Osteoblast (primary cell): Measurements from ENCODE around the gene CXXC5. TPM values are rescaled to one million over a fixed set of nuclear protein-coding genes. Genes with fewer than 3 reads are reported as not detected.

Source experiments
- DNase-seq: peaks from one replicate; pipeline ENCODE4 v3.0.0; 2011; ENCODE audit warnings: low spot score, mixed read lengths; ENCODE audit not compliant: insufficient read length; ENCODE audit errors: missing footprints
- H2AFZ ChIP-seq: 2 replicates; pipeline ENCODE4 v1.6.0; 2011; ENCODE audit warnings: mild to moderate bottlenecking, low read length
- H3K27ac ChIP-seq: 2 replicates; pipeline ENCODE4 v1.5.1; 2011; ENCODE audit warnings: mild to moderate bottlenecking, low read depth, low read length, moderate library complexity
- H3K27me3 ChIP-seq: 2 replicates; pipeline ENCODE4 v1.6.0; 2012; ENCODE audit warnings: mild to moderate bottlenecking, control low read depth, inconsistent platforms, low read length, moderate library complexity; ENCODE audit not compliant: insufficient read depth
- H3K36me3 ChIP-seq: 2 replicates; pipeline ENCODE4 v1.5.1; 2011; ENCODE audit warnings: mild to moderate bottlenecking, low read length, control low read depth, moderate library complexity; ENCODE audit not compliant: insufficient read depth
- H3K4me1 ChIP-seq: 2 replicates; pipeline ENCODE4 v1.5.1; 2011; ENCODE audit warnings: mild to moderate bottlenecking, low read length, control low read depth, moderate library complexity; ENCODE audit not compliant: insufficient read depth
- H3K4me2 ChIP-seq: 2 replicates; pipeline ENCODE4 v1.6.0; 2011; ENCODE audit warnings: mild to moderate bottlenecking, low read length; ENCODE audit not compliant: insufficient read depth
- H3K4me3 ChIP-seq: fragments of 200-600 bp; sonication (generic); 3 replicates; pipeline ENCODE4 v1.5.1; 2012; ENCODE audit warnings: mild to moderate bottlenecking, low read length, inconsistent platforms; ENCODE audit not compliant: insufficient read depth
- H3K79me2 ChIP-seq: 2 replicates; pipeline ENCODE4 v1.6.0; 2012; ENCODE audit warnings: mild to moderate bottlenecking, low read length, control low read depth, inconsistent platforms; ENCODE audit not compliant: insufficient read depth
- H3K9me3 ChIP-seq: 2 replicates; pipeline ENCODE4 v1.5.1; 2011; ENCODE audit warnings: low read depth, low read length, control low read depth
- H4K20me1 ChIP-seq: 2 replicates; pipeline ENCODE4 v1.6.0; 2012; ENCODE audit warnings: mild to moderate bottlenecking, low read length, control low read depth; ENCODE audit not compliant: insufficient read depth
- total RNA-seq: library from RNA; depleted of rRNA; stranded (reverse); fragments of >200 nt; gene quantifications from 2 replicates; pipeline ENCODE4 v1.2.3, GENCODE V29; 2012
- TF ChIP-seq, protein P1 (sequence below): IDR thresholded peaks from 2 replicates; pipeline ENCODE4 v1.5.1; 2011; ENCODE audit warnings: mild to moderate bottlenecking, low read depth, low read length, moderate library complexity; ENCODE audit errors: extremely low read depth

Gene CXXC5
- total RNA-seq, 1 donor, result 186 TPM

DNA sequence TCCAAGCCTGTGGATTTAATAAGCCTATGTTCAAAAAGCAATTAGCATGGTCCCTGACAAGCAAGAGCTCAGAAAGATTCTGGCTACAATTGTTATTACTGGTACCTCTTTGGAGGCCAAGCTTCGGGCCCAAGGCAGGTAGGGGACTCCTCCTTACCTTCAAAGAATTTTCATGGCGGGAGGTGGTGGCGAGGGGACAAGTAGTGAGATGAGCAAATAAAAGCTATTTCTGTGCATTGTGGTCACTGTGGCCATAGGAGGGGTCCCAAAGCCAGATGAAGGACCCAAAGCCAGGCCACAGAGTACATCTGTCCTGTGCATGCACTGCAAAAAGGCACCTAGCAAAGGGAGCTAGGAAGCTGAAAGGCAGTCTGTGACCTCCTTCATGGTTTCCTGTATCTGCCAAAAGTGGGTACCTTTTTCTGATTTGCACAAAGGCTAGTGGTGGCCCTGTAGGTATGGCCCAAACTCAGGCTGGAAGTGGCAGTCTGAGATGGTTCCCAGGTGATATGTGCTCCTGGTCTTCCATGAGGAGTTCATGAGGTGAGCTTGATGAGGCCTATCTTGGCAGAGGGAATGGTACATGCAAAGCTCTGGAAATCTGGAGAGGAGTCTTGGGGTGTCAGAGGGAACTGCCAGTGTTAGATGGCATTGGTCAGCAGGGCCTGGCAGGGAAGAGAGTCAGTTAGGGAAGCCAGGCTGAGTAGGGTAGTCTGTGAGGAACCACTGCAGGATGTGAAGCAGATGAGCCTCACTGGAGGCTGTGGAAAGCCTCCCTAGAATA lies 3.3 kb upstream of the CXXC5 start:
- TF ChIP-seq, protein P1, sequence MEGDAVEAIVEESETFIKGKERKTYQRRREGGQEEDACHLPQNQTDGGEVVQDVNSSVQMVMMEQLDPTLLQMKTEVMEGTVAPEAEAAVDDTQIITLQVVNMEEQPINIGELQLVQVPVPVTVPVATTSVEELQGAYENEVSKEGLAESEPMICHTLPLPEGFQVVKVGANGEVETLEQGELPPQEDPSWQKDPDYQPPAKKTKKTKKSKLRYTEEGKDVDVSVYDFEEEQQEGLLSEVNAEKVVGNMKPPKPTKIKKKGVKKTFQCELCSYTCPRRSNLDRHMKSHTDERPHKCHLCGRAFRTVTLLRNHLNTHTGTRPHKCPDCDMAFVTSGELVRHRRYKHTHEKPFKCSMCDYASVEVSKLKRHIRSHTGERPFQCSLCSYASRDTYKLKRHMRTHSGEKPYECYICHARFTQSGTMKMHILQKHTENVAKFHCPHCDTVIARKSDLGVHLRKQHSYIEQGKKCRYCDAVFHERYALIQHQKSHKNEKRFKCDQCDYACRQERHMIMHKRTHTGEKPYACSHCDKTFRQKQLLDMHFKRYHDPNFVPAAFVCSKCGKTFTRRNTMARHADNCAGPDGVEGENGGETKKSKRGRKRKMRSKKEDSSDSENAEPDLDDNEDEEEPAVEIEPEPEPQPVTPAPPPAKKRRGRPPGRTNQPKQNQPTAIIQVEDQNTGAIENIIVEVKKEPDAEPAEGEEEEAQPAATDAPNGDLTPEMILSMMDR, result no peak
- Histone ChIP-seq H3K4me3 (no peak overlapping the region), H3K27ac (no peak overlapping the region), H3K4me1 (peaks cover 16% of the 10 kb centered on the region), H3K79me2 (peaks cover 24% of the 10 kb centered on the region), H3K9me3 (no peaks in the 10 kb centered on the region), H4K20me1 (no peaks in the 10 kb centered on the region), H3K4me2 (no peak overlapping the region), H2AFZ (no peak overlapping the region), H3K36me3 (no peaks in the 10 kb centered on the region), H3K27me3 (no peaks in the 10 kb centered on the region)
- DNase-seq, result no peak

DNA sequence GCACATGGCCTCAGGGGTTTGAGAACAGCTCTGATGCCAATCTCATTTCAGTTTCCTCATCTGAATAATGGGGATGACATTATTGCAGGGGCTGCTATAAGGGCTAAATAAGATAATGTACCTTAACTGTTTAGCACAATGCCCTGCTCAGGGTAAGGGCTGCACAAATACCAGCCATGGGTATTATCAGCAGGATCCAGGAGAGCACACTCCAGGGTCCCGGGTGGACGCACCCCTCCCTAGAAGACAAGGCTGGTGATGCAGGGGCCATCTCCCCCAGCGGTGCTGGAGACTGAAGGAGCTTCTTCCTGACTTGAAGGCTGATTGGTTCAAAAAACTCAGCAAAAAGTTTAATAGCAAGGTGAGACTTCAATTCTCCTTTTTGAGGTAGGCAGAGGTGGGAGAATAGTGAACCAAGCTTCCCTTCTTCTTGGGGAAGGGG lies 2.7 kb upstream of the CXXC5 start:
- DNase-seq, result peak; percentile 72
- no peak overlapping the region for H3K27ac ChIP-seq
- no peaks in the 10 kb centered on the region for H3K36me3 ChIP-seq
- TF ChIP-seq, protein P1, result no peak
- H4K20me1 ChIP-seq, result peaks cover under 1% of the 10 kb centered on the region
- no peak overlapping the region for H2AFZ ChIP-seq
- H3K4me1 ChIP-seq, result peaks cover 10% of the 10 kb centered on the region
- H3K9me3 ChIP-seq, result no peaks in the 10 kb centered on the region
- peaks cover 31% of the 10 kb centered on the region for H3K79me2 ChIP-seq
- no peak overlapping the region for H3K4me3 ChIP-seq
- H3K27me3 ChIP-seq, result no peaks in the 10 kb centered on the region
- no peak overlapping the region for H3K4me2 ChIP-seq

DNA sequence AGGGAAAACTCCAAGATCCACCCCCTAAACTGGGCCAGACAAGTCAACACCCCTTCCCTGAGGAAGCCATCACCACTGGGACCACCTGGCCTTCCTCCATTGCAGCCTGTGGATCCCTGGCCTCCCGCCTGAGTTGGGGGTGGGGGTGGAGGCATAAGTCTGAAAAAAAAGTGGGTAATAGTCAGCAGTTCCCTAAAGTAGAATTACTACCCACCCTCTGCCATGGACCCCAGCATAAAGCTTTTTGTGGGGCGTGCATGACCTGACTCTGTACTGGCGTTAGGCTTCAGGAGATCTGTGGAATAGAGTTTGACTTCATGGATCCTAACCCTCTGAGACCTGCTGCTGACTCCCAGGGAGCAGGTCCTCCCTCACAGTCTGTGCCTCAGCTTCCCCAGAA lies 2.0 kb upstream of the CXXC5 start:
- H3K79me2 ChIP-seq, result peaks cover 37% of the 10 kb centered on the region
- H3K4me1 ChIP-seq, result peaks cover 15% of the 10 kb centered on the region
- H3K36me3 ChIP-seq, result no peaks in the 10 kb centered on the region
- TF ChIP-seq, protein P1, result no peak
- H3K9me3 ChIP-seq, result no peaks in the 10 kb centered on the region
- H3K27me3 ChIP-seq, result no peaks in the 10 kb centered on the region
- DNase-seq, result no peak
- H3K4me2 ChIP-seq, result no peak overlapping the region
- no peak overlapping the region for H3K4me3 ChIP-seq
- no peak overlapping the region for H3K27ac ChIP-seq
- H2AFZ ChIP-seq, result no peak overlapping the region
- H4K20me1 ChIP-seq, result peaks cover 7% of the 10 kb centered on the region

DNA sequence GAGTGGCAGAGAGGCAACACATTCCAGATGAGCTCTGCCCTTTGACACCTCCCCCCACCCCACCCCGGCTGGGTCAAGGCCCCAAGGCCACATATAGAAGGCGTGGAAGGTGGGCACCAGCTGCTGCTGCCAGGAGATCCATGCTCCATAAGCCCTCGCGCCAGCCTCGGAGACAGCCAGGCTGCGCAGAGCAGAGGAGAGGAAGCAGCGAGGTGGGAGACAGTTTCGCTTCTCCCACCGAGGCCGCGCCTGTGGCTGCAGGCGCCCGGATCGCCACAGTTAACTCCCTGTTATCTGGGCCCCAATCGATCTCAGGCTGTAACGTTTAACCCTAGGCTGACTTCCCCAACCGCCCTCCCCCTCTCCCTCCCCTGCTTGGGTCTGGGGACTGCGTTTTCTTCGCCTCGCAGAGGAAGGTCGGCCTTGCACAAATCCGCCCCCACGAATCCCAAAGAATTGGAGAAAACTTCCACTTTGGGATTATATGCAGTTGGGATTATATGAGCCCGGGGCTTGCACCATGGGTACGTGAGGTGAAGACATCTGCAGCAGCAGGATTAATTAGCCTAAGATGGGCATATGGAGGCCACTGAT lies 1.1 kb upstream of the CXXC5 start:
- Histone ChIP-seq H4K20me1 (peaks cover 14% of the 10 kb centered on the region), H3K4me3 (peak overlapping the region; percentile 93), H3K79me2 (peaks cover 46% of the 10 kb centered on the region), H2AFZ (no peak overlapping the region), H3K4me2 (peak overlapping the region; percentile 76), H3K9me3 (no peaks in the 10 kb centered on the region), H3K27ac (no peak overlapping the region), H3K4me1 (peaks cover 21% of the 10 kb centered on the region), H3K27me3 (no peaks in the 10 kb centered on the region), H3K36me3 (no peaks in the 10 kb centered on the region)
- peak; percentile 67 for DNase-seq
- TF ChIP-seq, protein P1, result no peak
